Adrenal gland (tissue), 5 donors: ENCODE data around the gene ARAP1.

Experiments used
- CTCF ChIP-seq, 6 experiments: fragments of 450-650 bp in 4 of 6; fragments of 200-600 bp in 2 of 6; sonication (generic) in 1 of 6; IDR thresholded peaks; 1 replicate in 5 of 6; 2 replicates in 1 of 6; pipeline versions ENCODE4 v1.5.1 to v1.8.0; 2016 to 2021; ENCODE audit warnings: antibody characterized with exemption in 6 of 6, mild to moderate bottlenecking in 2 of 6, moderate library complexity in 1 of 6
- POLR2A ChIP-seq, 2 donors: fragments of 450-650 bp; IDR thresholded peaks; one replicate each; pipeline ENCODE4 v1.6.1; 2017; ENCODE audit warnings: antibody characterized with exemption in 2 of 2, mild to moderate bottlenecking in 2 of 2, moderate library complexity in 1 of 2
- donor health status: DM: no; HTN: no; CAD: no.

- TF ChIP-seq POLR2A (IDR thresholded peaks at IDR 0.05) (no peak), CTCF (IDR thresholded peaks at IDR 0.05) (no peak)
Measured at GRCh38 chr11:72769680-72770079, 17.5 kb upstream of the ARAP1 start.
